HG03575 (cell line): Measurements from ENCODE around the gene CD1D.
"Not testable (repeated sequence)": the region's sequence is repeated elsewhere in the genome, so short reads cannot be mapped to it uniquely, and the experiment has no call there.

Experiments used
- ATAC-seq: cut with Tn5 transposase; IDR thresholded peaks from one replicate; pipeline ENCODE4 v1.9.1; 2021; ENCODE audit not compliant: unreplicated experiment, insufficient number of reproducible peaks, low FRiP score; ENCODE audit errors: extremely low read depth

CD1D gene

DNA sequence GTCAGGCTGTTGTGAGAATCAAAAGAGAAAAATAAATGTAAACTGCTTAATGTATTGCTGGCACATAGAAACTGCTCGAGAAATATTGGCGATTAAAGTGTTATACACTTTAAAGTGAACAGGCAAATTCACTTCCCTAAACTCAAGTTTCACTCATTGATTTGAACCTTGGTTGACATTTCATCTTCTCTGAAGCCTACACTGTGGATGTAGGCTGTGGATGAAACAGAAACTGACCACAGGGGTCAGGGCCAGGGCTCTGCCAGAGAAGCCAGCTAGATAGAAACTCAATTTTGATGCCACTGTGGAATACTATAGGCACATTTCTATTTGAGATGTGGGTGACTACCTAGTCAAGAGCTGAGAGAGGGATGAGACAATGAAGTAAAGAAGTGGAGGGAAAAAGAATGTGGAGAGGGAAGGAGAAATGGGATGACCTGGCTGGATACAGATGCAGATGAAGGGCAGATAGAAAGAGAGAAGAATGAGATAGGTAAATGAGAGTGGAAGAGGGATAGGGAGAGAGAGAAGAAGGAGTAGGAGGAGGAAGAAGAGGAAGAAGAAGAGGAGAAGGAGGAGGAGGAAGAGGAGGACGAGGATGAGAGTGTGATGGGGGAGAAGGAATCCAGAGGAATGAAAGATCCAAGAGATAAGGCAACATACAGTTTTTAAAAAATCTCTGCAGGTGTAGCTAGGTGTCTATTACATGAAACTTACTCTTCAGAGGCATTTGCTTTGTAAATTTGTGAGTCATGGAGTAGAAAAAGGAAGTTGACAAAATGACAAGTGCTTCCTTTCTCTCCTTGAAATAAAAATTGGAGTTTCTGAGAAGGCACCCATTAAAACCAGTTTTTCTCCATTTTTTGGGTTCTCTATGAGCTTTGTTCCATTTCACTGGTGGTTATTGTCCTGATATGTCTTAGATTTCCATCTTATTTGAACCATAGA is 17.4 kb upstream of the CD1D start:
- peak; percentile 89 for ATAC-seq

DNA sequence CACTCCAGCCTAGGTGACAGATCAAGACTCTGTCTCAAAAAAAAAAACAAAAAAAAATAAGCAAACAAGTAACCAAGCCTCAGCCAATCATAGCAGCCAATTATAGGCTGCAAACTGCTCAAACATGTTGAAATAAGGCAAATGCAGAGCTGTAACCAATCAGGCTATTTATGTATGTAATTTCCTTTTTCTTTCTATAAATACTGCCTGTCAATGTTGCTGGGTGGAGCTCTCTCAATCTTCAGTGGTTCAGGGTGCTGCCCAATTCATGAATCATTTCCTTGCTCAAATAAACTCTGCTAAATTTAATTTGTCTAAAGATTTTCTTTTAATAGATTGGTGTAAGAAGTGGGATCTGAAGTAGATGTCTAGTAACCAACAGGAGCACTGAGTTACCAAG is 11.6 kb upstream of the CD1D start:
- ATAC-seq = no peak

DNA sequence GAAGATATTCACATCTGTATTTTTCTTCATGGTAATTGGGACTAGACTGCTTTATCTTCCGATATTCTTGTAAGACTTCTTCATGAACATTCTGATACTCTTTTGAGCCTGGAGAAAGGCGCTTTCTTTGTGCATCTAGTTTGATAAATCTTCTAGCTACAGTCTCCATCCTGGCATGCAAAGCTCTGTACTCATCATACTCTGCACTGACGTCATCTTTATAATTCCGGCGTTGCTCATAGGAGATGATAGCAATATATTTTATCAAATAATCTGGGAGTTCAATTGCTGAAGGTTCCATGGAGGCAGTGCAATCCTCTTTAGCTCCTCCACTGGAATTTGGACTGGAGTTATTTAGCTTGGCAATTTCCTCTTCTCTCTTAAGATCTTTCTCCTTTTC is 4.8 kb upstream of the CD1D start:
- not testable (repeated sequence) for ATAC-seq

GRCh38 chr1:158176399-158176798 is 4.3 kb upstream of the CD1D start:
- ATAC-seq = no peak

GRCh38 chr1:158176849-158177699 is 3.6 kb upstream of the CD1D start:
- ATAC-seq = not testable (repeated sequence)

DNA sequence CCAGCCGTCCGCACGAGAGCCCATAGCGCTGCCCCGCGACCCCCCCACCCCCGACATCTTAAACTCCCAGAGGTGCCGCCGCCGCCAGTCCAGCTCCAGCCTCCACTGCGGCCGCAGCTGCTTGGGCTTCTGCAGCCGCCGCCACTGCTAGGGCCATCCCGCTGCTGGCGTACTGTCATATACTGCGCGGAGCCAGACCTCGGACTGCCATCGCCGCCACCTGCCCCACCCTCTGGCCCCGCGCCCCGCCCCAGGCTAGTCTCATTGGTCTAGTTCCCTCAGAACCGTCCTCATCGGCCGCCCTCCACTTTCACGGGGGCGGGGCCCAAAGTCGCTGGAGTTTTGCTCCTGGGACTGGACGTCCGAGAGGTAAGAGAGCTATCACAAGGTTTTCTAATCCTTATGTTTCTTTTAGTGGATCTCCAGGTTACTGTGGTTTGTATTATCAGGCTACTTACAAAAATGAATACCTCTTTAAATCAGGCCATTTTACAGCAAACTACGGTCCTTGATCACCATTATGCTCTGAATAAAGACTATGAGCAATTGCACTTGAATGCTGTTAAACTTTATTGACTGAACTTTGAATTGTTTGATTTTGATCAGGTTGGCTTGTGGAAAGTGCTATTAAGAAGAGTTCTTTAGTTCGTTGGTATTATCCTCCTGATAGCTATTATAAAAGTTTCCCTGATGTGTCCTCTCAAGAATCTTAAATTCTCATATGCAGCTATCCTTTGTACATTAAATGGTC is 2.8 kb upstream of the CD1D start:
- no peak for ATAC-seq

GRCh38 chr1:158179301-158180041 is 1.2 kb upstream of the CD1D start:
- ATAC-seq = no peak

- no peak for ATAC-seq
Observed at GRCh38 chr1:158181577-158181922, 855 bp downstream of the CD1D start.

DNA sequence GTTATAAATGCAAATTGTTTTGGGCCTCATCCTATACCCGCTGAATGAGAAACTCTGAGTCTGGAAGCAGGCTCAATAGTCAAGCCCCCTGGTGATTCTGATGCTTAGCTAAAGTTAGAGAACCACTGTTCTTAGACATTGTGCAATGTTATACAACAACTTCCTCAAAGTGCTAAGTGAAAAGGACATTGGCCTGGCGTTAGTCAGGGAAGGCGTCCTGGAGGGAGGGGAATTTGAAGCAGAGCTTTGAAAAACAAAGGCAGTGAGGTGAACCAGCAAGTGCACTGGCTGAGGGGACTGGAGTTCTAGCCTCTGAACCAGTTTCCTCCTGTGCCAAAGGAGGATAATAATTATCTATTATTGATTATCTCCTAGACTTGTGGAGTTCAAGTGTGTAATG is 5.1 kb downstream of the CD1D start:
- no peak for ATAC-seq

GRCh38 chr1:158186180-158186579 is 5.5 kb downstream of the CD1D start:
- ATAC-seq = no peak

- no peak for ATAC-seq
Observed at GRCh38 chr1:158188611-158189010, 7.9 kb downstream of the CD1D start.

- ATAC-seq = no peak
Observed at GRCh38 chr1:158189624-158190023, 8.9 kb downstream of the CD1D start.

GRCh38 chr1:158191299-158191698 is 10.6 kb downstream of the CD1D start:
- no peak for ATAC-seq

- ATAC-seq = no peak
Observed at GRCh38 chr1:158196461-158196860, 15.8 kb downstream of the CD1D start.

DNA sequence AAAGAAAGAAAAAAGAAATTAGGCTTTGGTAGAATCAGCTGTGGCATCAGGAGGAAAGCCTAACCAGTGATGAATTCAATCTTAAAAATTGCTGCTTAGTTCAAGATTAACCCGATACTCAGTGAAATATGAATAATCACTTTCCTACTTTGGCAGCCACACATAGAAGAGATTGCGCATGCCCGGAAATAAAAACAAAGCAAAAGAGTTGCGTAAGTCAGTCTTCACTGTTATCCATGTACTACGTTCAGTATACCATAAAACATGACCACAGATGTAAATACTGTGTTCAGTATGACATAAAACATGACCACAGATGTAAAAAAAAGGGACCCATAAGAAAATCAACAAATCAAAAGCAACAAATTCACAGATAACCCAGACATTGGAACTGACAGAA is 19.2 kb downstream of the CD1D start:
- no peak for ATAC-seq

DNA sequence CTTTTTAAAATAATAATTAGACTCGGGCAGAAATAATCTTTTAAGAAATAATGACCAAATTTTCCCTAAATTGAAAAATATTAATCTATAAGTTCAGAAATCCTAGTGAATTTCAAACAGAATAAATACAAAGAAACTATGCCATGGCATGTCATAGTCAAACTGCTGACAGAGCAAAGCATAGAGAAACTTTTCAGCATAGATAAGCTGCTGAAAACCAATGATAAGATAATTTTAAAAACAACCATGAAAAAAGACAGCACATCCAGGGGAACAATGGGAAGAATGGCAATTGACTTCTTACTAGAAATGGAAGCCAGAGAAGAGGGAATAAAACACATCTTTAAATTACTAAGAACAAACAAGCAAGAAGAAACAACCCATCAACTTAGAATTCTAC is 19.8 kb downstream of the CD1D start:
- ATAC-seq = no peak

DNA sequence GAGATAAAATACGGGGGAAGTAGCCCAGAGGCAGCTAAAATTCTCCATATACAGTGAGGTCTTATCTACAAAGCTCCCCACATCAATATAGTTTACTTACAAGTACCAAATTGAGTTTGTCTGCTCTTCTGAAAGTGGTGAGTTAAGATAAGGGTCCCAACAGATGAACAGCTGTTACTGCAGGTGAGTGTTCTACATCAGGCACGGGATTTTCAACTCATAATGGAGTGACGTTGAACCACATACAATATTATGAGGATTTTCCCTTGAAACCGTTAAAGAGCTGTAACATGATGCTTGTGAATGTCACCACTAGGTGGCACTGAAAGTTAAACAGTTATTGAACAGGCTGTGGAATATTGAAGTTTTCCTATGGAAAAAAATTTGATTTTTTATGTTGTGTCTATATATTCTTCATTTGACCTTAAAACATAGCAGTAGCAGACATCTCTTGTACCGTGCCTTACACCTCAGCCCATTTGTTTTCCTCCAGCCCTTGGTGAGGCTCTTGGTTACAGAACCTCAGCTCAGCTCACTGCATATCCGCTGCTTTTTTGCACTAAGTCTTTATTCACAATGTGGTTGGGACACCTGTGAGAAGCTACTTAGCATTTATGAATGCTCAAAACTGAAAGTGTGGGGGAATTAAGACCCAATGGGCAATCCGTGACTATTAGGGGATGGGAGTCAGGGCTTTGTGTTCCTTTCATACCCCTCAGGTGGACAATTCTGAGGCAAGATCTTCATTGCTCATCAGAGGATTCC is 23.2 kb downstream of the CD1D start:
- no peak for ATAC-seq

GRCh38 chr1:158204458-158204827 is 23.7 kb downstream of the CD1D start:
- no peak for ATAC-seq
